Left cardiac atrium (tissue), 4 donors: ENCODE measurements around the gene PIP4P1. TPM values are rescaled to one million over a fixed set of nuclear protein-coding genes. Genes with fewer than 3 reads are reported as not detected.
"Not testable (repeated sequence)": the region's sequence is repeated elsewhere in the genome, so short reads cannot be mapped to it uniquely, and the experiment has no call there.

Experiments used
- ATAC-seq, 2 donors: fragments of 200-7000 bp; cut with Tn5 transposase; one replicate each; pipeline ENCODE4 v1.9.1; 2020; ENCODE audit warnings: mild to moderate bottlenecking in 2 of 2, moderate library complexity in 2 of 2
- DNase-seq: peaks from one replicate; pipeline ENCODE4 v3.0.0-alpha.2; 2020
- intact Hi-C, 2 donors: fragments of 100-400 bp; cut with DNase I; formaldehyde crosslinking; loops; one replicate each; pipeline versions ENCODE4 v1.14.1 to v1.15.1; 2022 to 2023
- total RNA-seq, 2 donors: library from RNA; stranded (reverse); fragmentation: NEBNext Ultra II Directional; extraction: Animal tissue kit (Norgen Biotek cat#: 25700); gene quantifications; one replicate each; pipeline ENCODE4 v1.2.1, GENCODE V29; 2021
- donor health status: DM: no; HTN: yes; CAD: no.
- donor health status: DM: no; HTN: yes; CAD: no; lungs with severe emphysema.
- donor health status: DM: yes; HTN: yes; CAD: no.
- donor health status: Dilated cardiomyopathy.

The PIP4P1 gene
- total RNA-seq, 2 donors from 2014 or later, result 19.5 to 23.2 TPM

- not testable (repeated sequence) for ATAC-seq, DNase-seq
- intact Hi-C loops, result loop anchor here in 1 of 2 donors (10.0 kb wide), 2 partner anchors 108 to 232 kb away; partner anchors contain the start of genes ANG, PARP2 and RNASE4
Observed at GRCh38 chr14:20452831-20453230, 8.4 kb downstream of the PIP4P1 start.

GRCh38 chr14:20446889-20447288, 14.3 kb downstream of the PIP4P1 start:
- ATAC-seq (no peak), DNase-seq (no peak)
- intact Hi-C loops, result no loop called here

GRCh38 chr14:20443650-20444049, 17.6 kb downstream of the PIP4P1 start:
- intact Hi-C loops, ATAC-seq, DNase-seq: not testable (repeated sequence)

- intact Hi-C loops, result no loop called here
- ATAC-seq (no peak), DNase-seq (no peak)
Observed at GRCh38 chr14:20441461-20441860, 19.8 kb downstream of the PIP4P1 start.

GRCh38 chr14:20440882-20441281, 20.4 kb downstream of the PIP4P1 start:
- no peak for ATAC-seq
- no peak for DNase-seq
- intact Hi-C loops, result no loop called here

GRCh38 chr14:20440465-20440864, 20.8 kb downstream of the PIP4P1 start:
- ATAC-seq, result no peak
- no peak for DNase-seq
- intact Hi-C loops, result no loop called here

- no peak for DNase-seq
- no peak for ATAC-seq
- intact Hi-C loops, result no loop called here
Observed at GRCh38 chr14:20438664-20439063, 22.6 kb downstream of the PIP4P1 start.

- intact Hi-C loops, result no loop called here
- ATAC-seq, result no peak
- no peak for DNase-seq
Observed at GRCh38 chr14:20436363-20436755, 24.9 kb downstream of the PIP4P1 start.

- ATAC-seq, result peak in 1 of 2 donors; percentile 26
- DNase-seq, result no peak
- intact Hi-C loops, result no loop called here
Observed at GRCh38 chr14:20435582-20436362, 25.5 kb downstream of the PIP4P1 start, which contains the start of gene KLHL33. TSS of gene KLHL33 (minus strand) at chr14:20436166. CDS start at chr14:20435811, 355 bp downstream.

GRCh38 chr14:20434701-20435581, 26.3 kb downstream of the PIP4P1 start:
- peak; percentile 77 for DNase-seq
- peak; percentile 74 to 88 for ATAC-seq
- intact Hi-C loops, result no loop called here

GRCh38 chr14:20429801-20430669, 31.2 kb downstream of the PIP4P1 start:
- ATAC-seq (peak in 1 of 2 donors; percentile 6), DNase-seq (no peak)
- intact Hi-C loops, result no loop called here

- peak in 1 of 2 donors; percentile 15 for ATAC-seq
- intact Hi-C loops, result no loop called here
- DNase-seq, result no peak
Observed at GRCh38 chr14:20428802-20429201, 32.4 kb downstream of the PIP4P1 start.

- intact Hi-C loops, result no loop called here
- DNase-seq (no peak), ATAC-seq (no peak)
Observed at GRCh38 chr14:20428010-20428365, 33.2 kb downstream of the PIP4P1 start.

- intact Hi-C loops, result no loop called here
- DNase-seq (no peak), ATAC-seq (peak; percentile 34 to 80)
Observed at GRCh38 chr14:20427231-20428009, 33.8 kb downstream of the PIP4P1 start.

GRCh38 chr14:20424851-20425250, 36.4 kb downstream of the PIP4P1 start:
- DNase-seq (no peak), ATAC-seq (no peak)
- intact Hi-C loops, result no loop called here

GRCh38 chr14:20422886-20423285, 38.3 kb downstream of the PIP4P1 start:
- no peak for ATAC-seq
- no peak for DNase-seq
- intact Hi-C loops, result no loop called here

GRCh38 chr14:20421267-20421666, 40.0 kb downstream of the PIP4P1 start:
- no peak for ATAC-seq
- DNase-seq, result no peak
- intact Hi-C loops, result no loop called here

- no peak for DNase-seq
- intact Hi-C loops, result no loop called here
- no peak for ATAC-seq
Observed at GRCh38 chr14:20419419-20419818, 41.8 kb downstream of the PIP4P1 start.
